ENCODE data around the gene SMAD6. TPM values are rescaled to one million over a fixed set of nuclear protein-coding genes. Genes with fewer than 3 reads are reported as not detected.

SMAD6 gene
- total and polyA plus RNA-seq, 2 donors (not counting 1 experiment from before 2014, with no cell fraction given): 0.03 to 0.37 TPM

DNA sequence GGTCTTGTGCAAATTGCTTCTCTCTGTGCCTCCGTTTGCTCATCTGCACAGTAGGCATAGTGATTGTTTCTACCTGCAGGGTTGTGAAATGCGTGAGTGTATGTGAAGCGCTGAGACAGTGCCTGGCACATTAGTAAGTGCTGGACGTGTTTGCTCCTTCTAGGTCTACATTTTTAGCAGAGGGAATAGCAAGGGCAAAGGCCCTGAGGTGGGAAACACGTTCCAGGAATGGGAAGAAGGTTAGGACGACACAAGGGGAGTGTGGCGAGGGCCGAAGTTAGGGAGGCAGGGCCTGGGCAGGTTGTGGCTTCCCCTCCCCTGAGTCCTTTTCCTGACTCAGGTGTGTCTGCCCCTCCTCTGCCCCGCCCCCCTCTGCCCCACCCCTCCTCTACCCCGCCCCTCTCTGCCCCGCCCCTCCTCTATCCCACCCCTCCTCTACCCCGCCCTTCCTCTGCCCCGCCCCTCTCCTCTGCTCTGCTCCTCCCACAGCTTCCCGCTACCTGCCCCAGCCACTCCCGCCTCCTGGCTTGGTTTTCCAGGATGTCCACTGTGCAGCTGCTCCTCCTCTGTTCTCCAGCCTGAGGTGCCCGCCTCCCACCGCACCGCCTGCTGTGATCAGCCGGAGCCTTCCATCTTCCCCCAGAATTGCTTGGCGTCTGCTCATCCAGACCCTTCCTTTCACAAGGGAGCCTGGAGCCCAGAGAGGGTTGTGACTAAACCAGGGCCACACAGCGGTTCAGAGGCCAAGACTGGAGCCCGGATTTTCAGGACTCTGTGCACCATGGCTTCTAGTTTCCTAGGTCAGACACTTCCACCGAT, 31.1 kb upstream of the SMAD6 start:
- Histone ChIP-seq H3K4me3 (ENCODE audit: control extremely low read depth in 1 of 5, extremely low read depth in 1 of 5, insufficient read depth in 1 of 5, low read depth in 2 of 5, low read length in 4 of 5) (no peak overlapping the region), H3K4me1 (ENCODE audit: control insufficient read depth in 2 of 2, insufficient read depth in 2 of 2, low read length in 2 of 2) (peaks cover 3 to 8% of the 10 kb centered on the region in 2 donors), H3K27ac (ENCODE audit: low read length in 2 of 2) (no peak overlapping the region), H3K9ac (ENCODE audit: low read length) (no peak overlapping the region), H3K79me2 (ENCODE audit: control insufficient read depth, insufficient read depth, low read length) (no peaks in the 10 kb centered on the region), H2AFZ (ENCODE audit: insufficient read depth, low read depth, low read length, poor library complexity, severe bottlenecking) (no peak overlapping the region), H3K9me3 (ENCODE audit: control extremely low read depth in 1 of 3, control insufficient read depth in 2 of 3, insufficient read depth in 1 of 3, low read length in 2 of 3) (peaks cover 0 to 7% (median 0%) of the 10 kb centered on the region in 3 donors), H3K4me2 (replicated peaks; ENCODE audit: low read depth, low read length, poor library complexity, severe bottlenecking) (no peak overlapping the region), H4K20me1 (ENCODE audit: control insufficient read depth, insufficient read depth, low read length, poor library complexity, severe bottlenecking) (no peaks in the 10 kb centered on the region), H3K27me3 (replicated peaks in 1 of 4; ENCODE audit: control extremely low read depth in 1 of 4, control insufficient read depth in 3 of 4, insufficient read depth in 4 of 4, low read length in 3 of 4) (peaks cover 0 to 8% (median 0%) of the 10 kb centered on the region in 4 experiments), H3K36me3 (replicated peaks in 1 of 2; ENCODE audit: control extremely low read depth in 1 of 2, control insufficient read depth in 1 of 2, extremely low read depth in 1 of 2, insufficient read depth in 2 of 2, low read length in 1 of 2) (no peaks in the 10 kb centered on the region)
- intact Hi-C loops (cut with micrococcal nuclease): no loop called here
- peaks cover 14% of the 10 kb centered on the region for H3K4me1 Mint-ChIP-seq
- H3K9me3 Mint-ChIP-seq (ENCODE audit: insufficient read depth): peaks cover 2% of the 10 kb centered on the region
- no peak overlapping the region for H3K27ac Mint-ChIP-seq
- no peak overlapping the region for H3K4me3 Mint-ChIP-seq
- no peak for DNase-seq
- WGBS (ENCODE audit: insufficient coverage): 83% methylated on average over 15 of the region's 23 CpGs
- ChIA-PET CTCF (no interaction called here), POLR2A (no interaction called here)
- H3K27me3 Mint-ChIP-seq: peaks cover 9% of the 10 kb centered on the region
- TF ChIP-seq, protein P1, sequence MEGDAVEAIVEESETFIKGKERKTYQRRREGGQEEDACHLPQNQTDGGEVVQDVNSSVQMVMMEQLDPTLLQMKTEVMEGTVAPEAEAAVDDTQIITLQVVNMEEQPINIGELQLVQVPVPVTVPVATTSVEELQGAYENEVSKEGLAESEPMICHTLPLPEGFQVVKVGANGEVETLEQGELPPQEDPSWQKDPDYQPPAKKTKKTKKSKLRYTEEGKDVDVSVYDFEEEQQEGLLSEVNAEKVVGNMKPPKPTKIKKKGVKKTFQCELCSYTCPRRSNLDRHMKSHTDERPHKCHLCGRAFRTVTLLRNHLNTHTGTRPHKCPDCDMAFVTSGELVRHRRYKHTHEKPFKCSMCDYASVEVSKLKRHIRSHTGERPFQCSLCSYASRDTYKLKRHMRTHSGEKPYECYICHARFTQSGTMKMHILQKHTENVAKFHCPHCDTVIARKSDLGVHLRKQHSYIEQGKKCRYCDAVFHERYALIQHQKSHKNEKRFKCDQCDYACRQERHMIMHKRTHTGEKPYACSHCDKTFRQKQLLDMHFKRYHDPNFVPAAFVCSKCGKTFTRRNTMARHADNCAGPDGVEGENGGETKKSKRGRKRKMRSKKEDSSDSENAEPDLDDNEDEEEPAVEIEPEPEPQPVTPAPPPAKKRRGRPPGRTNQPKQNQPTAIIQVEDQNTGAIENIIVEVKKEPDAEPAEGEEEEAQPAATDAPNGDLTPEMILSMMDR (IDR thresholded peaks at IDR 0.05): no peak
- no peak for TF ChIP-seq EZH2 (IDR thresholded peaks at IDR 0.05; ENCODE audit: borderline replicate concordance, insufficient read depth, low read depth, low read length, poor library complexity, severe bottlenecking)
- no peak for ATAC-seq (ENCODE audit: low read depth)

DNA sequence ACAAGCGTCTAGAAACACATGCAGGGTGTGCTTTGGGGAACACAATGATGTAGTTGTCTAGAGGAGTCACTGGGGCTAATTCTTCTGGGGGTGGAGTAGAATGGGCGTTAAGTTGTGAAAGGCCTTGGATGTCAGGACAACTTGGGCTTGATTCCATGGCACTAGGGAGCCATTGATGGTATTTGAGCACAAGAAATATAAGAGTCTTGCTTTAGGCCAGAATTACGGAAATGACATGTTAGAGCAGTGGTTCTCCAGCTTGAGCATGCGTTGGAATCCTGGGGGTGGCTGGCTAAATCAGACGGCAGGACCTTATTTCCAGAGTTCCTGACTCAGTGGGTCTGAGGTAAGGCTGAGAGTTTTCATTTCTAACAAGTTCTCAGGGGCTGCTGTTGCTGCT, 29.2 kb upstream of the SMAD6 start:
- Histone ChIP-seq H3K79me2 (ENCODE audit: control insufficient read depth, insufficient read depth, low read length) (no peaks in the 10 kb centered on the region), H2AFZ (ENCODE audit: insufficient read depth, low read depth, low read length, poor library complexity, severe bottlenecking) (no peak overlapping the region), H3K4me2 (replicated peaks; ENCODE audit: low read depth, low read length, poor library complexity, severe bottlenecking) (peak overlapping the region; percentile 25), H3K36me3 (replicated peaks in 1 of 2; ENCODE audit: control extremely low read depth in 1 of 2, control insufficient read depth in 1 of 2, extremely low read depth in 1 of 2, insufficient read depth in 2 of 2, low read length in 1 of 2) (no peaks in the 10 kb centered on the region), H4K20me1 (ENCODE audit: control insufficient read depth, insufficient read depth, low read length, poor library complexity, severe bottlenecking) (no peaks in the 10 kb centered on the region), H3K27me3 (replicated peaks in 1 of 4; ENCODE audit: control extremely low read depth in 1 of 4, control insufficient read depth in 3 of 4, insufficient read depth in 4 of 4, low read length in 3 of 4) (peaks cover 0 to 7% (median 0%) of the 10 kb centered on the region in 4 experiments), H3K9me3 (ENCODE audit: control extremely low read depth in 1 of 3, control insufficient read depth in 2 of 3, insufficient read depth in 1 of 3, low read length in 2 of 3) (peaks cover 0 to 6% (median 0%) of the 10 kb centered on the region in 3 donors), H3K9ac (ENCODE audit: low read length) (no peak overlapping the region), H3K27ac (ENCODE audit: low read length in 2 of 2) (no peak overlapping the region), H3K4me1 (ENCODE audit: control insufficient read depth in 2 of 2, insufficient read depth in 2 of 2, low read length in 2 of 2) (peaks cover 3 to 8% of the 10 kb centered on the region in 2 donors), H3K4me3 (ENCODE audit: control extremely low read depth in 1 of 5, extremely low read depth in 1 of 5, insufficient read depth in 1 of 5, low read depth in 2 of 5, low read length in 4 of 5) (no peak overlapping the region)
- no peak for ATAC-seq (ENCODE audit: low read depth)
- 68% methylated on average over 4 of the region's 5 CpGs for WGBS (ENCODE audit: insufficient coverage)
- peaks cover under 1% of the 10 kb centered on the region for H3K9me3 Mint-ChIP-seq (ENCODE audit: insufficient read depth)
- TF ChIP-seq EZH2 (IDR thresholded peaks at IDR 0.05; ENCODE audit: borderline replicate concordance, insufficient read depth, low read depth, low read length, poor library complexity, severe bottlenecking): no peak
- TF ChIP-seq, protein P1 (IDR thresholded peaks at IDR 0.05): no peak
- H3K27me3 Mint-ChIP-seq: peaks cover 7% of the 10 kb centered on the region
- H3K27ac Mint-ChIP-seq: no peak overlapping the region
- no peak overlapping the region for H3K4me3 Mint-ChIP-seq
- peaks cover 14% of the 10 kb centered on the region for H3K4me1 Mint-ChIP-seq
- no peak for DNase-seq
- CTCF ChIA-PET: no interaction called here
- POLR2A ChIA-PET: no interaction called here
- intact Hi-C loops (cut with micrococcal nuclease): no loop called here
